GM18505 (cell line): ENCODE measurements around the gene PAOX.

Experiments
- ATAC-seq: cut with Tn5 transposase; IDR thresholded peaks from one replicate; pipeline ENCODE4 v1.9.1; 2021; ENCODE audit not compliant: unreplicated experiment
- POLR2A ChIP-seq: IDR thresholded peaks from 4 replicates; pipeline ENCODE4 v1.6.1; 2011; ENCODE audit warnings: borderline replicate concordance; ENCODE audit not compliant: insufficient read depth, insufficient read length; ENCODE audit errors: extremely low read depth

Gene PAOX

DNA sequence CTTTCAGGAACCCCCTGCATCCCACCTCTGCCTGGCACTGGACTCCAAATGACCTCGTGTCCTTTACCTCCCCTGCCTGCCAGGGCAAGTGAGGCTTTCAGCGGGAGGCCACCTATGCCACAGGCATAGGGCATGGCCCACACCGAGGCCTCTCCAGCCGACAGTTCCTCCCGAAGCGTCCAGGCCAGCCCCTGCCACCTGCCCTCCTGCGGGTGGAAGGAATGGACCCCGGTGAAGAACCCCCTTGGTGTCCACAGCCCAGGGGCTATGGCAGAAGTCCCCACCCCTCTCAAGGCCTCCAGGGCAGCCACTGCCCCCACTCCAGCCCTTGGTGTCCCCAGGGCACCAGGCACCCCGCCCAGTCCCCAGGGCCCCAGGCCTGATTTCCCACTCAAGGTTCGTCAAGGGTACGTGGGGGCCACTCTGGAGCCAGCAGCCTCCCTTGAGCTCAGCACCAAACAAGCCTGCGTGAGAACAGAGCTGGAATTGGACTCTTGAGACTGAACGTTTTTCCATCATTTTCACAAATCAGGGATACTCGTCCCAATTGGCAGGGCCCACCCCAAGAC is 24.3 kb upstream of the PAOX start:
- TF ChIP-seq POLR2A, result no peak
- no peak for ATAC-seq

DNA sequence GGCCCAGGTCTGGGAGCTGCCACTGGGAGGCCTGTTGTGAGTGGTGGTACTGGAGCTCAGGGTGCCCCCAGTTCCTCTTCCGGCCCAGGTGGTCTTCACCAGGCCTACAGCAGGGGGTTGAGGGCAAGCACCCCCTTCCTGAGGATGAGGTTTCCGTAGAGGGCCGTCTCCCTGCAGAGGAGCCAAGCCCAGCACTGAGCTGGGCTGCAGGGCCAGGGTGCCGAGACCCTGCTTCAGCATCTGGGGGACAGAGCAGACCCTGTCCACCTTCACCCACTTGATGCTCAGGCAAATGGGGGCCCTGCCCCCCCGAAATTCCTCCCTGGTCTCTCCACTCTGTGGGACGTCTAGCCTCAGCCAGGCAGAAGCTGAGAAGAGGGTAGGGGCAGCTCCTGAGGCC is 23.8 kb upstream of the PAOX start:
- no peak for ATAC-seq
- TF ChIP-seq POLR2A, result no peak

GRCh38 chr10:133355991-133356390 is 23.1 kb upstream of the PAOX start:
- ATAC-seq, result no peak
- TF ChIP-seq POLR2A, result no peak

GRCh38 chr10:133356549-133357284 is 22.3 kb upstream of the PAOX start:
- no peak for TF ChIP-seq POLR2A
- ATAC-seq, result no peak

DNA sequence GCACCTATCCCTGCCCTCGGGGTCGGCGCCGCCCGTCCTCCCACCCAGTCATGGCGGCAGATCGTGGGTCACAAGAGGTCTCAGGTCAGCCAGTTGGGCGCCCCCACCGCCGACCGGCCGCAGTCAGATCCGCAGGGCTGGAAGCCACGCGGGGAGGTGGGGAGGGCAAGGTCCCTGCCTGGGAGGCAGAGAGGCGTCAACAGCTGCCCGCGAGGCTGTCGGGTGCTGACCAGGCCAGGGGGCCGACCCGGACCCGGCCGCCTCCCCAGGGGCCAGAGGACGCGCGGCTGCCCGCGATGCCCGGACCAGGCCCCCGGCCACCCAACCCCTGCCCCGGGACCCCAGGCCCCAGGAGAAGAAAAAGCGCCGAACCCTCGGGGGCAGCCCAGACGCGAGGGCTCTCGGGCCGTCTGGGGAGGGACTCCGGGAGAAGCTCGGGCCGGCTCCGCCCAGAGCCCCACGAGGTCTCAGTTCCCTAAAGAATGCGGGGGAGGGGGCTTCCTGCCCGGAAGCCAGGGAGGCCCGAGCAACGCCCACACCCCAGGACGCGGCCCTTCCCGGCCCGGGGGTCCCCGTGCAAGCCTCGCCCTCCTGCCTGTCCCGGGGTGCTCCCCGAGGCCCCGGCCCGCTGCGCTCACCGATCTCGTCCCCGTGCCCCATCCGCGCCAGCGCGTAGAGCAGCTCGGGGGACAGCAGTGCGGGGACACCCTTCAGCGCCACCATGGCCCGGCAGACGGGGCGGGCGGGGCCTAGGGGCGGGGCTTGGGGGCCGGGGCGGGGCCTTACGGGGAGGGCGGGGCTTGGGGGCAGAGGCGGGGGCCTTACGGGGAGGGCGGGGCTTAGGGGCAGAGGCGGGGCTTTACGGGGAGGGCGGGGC is 21.5 kb upstream of the PAOX start, which contains the start of gene FUOM:
FUOM (minus strand) TSS at position 735 of the 877 bp plus-strand sequence; CDS start at position 723, 12 bp downstream.
- TF ChIP-seq POLR2A, result peak; percentile 48
- peak; percentile 55 for ATAC-seq

- no peak for TF ChIP-seq POLR2A
- no peak for ATAC-seq
Measured at GRCh38 chr10:133358162-133358924, 20.7 kb upstream of the PAOX start.

DNA sequence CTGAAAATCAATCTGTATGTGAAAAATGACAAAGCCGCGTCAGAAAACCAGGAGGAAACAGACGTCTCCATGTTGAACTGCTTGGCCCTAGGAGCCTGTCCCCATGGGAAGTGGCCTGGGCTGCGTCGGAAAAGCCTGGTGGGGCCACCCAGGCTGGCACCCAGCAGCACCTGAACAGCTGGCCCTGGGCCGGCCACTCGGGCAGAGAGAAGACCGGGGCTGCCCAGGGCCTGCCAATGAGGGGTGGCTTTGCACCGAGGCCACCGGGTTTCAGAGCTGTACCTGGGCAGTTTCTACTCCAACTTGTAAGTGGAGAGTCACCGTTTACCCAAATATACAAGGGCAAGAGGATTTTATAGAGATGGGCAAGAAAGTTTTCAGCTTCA is 20.1 kb upstream of the PAOX start:
- no peak for ATAC-seq
- TF ChIP-seq POLR2A, result no peak

DNA sequence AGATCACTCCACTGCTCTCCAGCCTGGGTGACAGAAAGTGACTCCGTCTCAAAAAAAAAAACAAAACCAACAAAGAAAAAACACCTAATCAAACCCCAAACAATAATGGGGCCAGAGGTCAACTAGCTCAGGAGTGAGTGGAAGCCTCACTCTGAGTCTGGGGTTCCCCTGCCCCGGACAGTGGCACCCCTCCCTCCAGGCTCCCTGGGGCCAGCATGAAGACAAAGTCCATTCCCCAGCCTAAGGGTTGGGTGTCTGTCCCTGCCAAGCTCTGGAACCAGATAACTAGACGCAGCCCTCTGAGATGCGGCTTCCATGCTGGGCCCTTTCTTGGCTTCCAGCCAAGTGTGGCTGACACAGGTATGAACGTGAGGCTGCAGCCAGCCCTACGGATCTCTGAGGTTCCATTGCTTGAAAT is 19.5 kb upstream of the PAOX start:
- no peak for TF ChIP-seq POLR2A
- ATAC-seq, result no peak

DNA sequence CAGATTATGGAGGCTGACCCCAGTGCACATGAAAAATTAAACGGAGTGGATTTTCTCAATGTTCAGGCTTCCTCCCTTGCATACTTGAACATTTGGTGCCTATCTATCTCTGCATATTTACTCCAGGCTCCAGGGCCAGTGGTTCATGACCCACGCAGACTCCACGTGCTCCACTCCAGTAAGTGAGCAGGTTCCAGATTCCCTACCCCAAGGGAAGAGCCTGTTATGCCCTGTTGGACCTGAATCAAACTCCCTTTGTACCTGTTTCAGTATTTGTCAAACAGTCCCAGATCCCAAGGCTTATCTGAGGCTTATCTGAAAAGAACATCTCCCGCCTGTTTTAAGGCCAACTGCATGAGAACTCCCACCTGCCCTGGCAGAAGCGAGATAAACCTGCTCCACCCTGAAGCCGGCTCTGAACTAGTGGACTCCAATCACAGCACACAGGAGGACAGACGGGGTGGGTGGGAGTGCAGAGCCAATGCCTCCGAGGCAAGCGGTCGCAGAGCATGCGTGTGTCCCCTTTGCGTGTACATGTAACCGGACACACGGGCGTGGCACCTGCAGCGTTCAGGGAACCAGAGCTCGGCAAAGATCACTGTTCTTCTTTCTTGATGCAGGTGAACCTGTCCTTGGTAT is 19.0 kb upstream of the PAOX start:
- TF ChIP-seq POLR2A, result no peak
- no peak for ATAC-seq

GRCh38 chr10:133361227-133361626 is 17.8 kb upstream of the PAOX start:
- TF ChIP-seq POLR2A, result no peak
- no peak for ATAC-seq

GRCh38 chr10:133361773-133362441 is 17.2 kb upstream of the PAOX start:
- no peak for ATAC-seq
- no peak for TF ChIP-seq POLR2A

DNA sequence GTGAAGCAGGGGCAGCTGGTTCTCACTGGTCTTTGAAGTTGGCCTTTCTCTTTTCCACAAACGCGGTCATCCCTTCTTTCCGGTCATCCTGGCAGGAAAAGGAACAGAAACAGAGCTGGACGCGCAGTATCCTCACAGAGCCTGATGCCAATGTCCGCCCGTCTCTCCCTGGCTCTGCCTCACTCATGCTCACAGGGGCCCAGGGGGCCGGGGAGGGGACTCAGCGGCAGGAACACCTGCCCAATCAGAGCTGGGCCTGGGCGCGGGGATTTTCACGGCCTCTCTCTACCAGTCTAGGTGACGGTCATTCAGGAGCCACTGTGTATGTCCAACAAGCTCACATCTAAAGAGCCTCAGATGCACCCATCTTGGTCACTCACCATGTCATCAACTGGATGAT is 16.2 kb upstream of the PAOX start:
- ATAC-seq, result no peak
- no peak for TF ChIP-seq POLR2A
